ENCODE measurements around the gene PDHX.
"Not testable (repeated sequence)": the region's sequence is repeated elsewhere in the genome, so short reads cannot be mapped to it uniquely, and the experiment has no call there.

PDHX gene

DNA sequence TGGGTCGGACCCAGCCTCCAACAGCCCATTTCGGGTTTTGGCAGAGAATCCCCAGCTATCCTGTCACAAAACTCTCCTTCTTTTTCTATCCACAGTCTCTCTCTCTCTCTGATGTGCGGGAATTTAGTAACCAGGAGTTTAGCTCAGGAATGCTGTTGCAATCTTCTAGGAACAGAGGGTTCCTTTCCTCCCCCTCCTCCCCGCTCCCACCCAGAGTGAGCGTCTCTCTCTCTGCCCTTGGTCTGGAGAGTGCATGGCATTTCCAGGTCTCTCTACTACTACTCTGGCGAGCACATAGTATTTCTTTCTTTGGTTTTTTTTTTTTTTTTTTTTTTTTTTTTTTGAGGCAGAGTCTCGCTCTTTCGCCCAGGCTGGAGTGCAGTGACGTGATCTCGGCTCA lies 17.9 kb upstream of the PDHX start:
- peaks cover 17 to 20% of the 10 kb centered on the region in 2 donors for H3K9me3 Mint-ChIP-seq
- peaks cover 39 to 58% of the 10 kb centered on the region in 2 donors for H3K36me3 Mint-ChIP-seq
- no peaks in the 10 kb centered on the region for H3K27me3 Mint-ChIP-seq
- ATAC-seq (replicated peaks) = no peak
- no peak for DNase-seq
- no peak overlapping the region for H3K4me3 Mint-ChIP-seq
- H3K27ac Mint-ChIP-seq = no peak overlapping the region
- no peaks in the 10 kb centered on the region for H3K4me1 Mint-ChIP-seq

DNA sequence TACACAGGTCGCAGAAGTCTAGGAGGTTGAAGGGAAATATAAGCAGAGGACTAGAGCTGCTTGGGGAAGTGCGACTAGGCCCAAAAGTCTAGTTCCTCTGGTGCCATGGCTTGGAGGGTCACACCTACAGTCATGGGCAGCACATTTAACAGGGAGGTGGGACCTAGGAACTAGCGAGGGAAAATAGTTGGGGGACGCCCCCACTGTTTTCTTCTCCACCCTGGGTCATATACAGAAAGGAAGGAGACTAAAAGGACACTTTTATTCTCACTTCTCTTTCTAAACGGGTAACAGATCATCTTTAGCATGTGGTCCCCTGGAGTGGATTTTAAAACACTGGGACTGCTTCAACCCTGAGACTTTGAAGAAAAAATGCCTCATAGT lies 16.8 kb upstream of the PDHX start:
- peak; percentile 8 for DNase-seq
- peaks cover 45 to 66% of the 10 kb centered on the region in 2 donors for H3K36me3 Mint-ChIP-seq
- ATAC-seq (replicated peaks) = no peak
- peaks cover 17 to 20% of the 10 kb centered on the region in 2 donors for H3K9me3 Mint-ChIP-seq
- peaks cover 0 to 3% of the 10 kb centered on the region in 2 donors for H3K4me1 Mint-ChIP-seq
- no peak overlapping the region for H3K4me3 Mint-ChIP-seq
- peak overlapping the region; percentile 77 for H3K27ac Mint-ChIP-seq
- H3K27me3 Mint-ChIP-seq = no peaks in the 10 kb centered on the region

DNA sequence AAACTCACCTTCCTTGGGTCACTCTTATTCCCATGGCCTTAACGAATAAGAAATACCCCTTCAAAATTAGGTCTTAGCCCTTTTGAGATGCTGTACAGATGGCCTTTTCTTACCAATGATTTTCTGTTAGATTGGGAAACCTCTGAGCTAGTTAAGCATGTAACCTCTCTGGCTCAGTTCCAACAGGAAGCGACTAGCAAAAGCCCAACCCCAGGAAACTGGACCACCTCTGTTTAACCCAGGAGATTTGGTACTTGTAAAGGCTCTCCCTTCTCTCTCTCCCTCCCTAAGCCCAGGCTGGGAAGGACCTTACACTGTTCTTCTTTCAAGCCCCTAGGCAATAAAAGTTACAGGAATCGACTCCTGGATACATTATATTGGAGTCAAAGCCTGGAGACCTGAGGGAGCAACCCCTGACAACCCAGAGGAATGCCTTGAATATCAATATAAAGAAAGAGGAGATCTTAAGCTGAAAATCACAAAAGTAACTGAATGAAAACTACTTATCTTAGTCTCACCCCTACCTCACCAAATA lies 11.9 kb upstream of the PDHX start:
- Mint-ChIP-seq H3K4me3 (no peak overlapping the region), H3K36me3 (peaks cover 36 to 53% of the 10 kb centered on the region in 2 donors), H3K27ac (no peak overlapping the region), H3K9me3 (peaks cover 8 to 11% of the 10 kb centered on the region in 2 donors), H3K27me3 (no peaks in the 10 kb centered on the region), H3K4me1 (peaks cover 0 to 6% of the 10 kb centered on the region in 2 donors)
- DNase-seq (no peak), ATAC-seq (replicated peaks) (no peak)

DNA sequence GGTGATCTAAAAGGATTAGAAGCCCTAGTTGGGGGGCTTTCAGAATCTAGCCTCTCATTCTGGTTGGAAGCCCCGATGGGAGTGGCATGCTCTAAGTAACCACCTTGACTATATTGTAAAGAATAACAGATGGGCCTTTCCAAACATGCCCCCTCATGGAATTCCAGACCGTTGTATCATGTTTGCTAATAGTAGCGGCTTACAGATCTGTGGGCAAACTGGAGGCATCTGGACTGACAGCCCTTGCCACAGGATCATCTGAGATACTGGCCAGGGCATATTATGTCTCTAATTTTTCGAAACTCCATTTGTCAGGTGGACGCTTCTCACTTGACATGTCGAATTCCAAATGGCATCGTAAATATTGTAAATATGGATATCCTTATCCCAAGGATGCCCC lies 10.8 kb upstream of the PDHX start:
- Mint-ChIP-seq H3K36me3 (peaks cover 29 to 44% of the 10 kb centered on the region in 2 donors), H3K27ac (no peak overlapping the region), H3K4me3 (no peak overlapping the region), H3K4me1 (peaks cover 0 to 6% of the 10 kb centered on the region in 2 donors), H3K9me3 (peaks cover 3 to 6% of the 10 kb centered on the region in 2 donors), H3K27me3 (no peaks in the 10 kb centered on the region)
- ATAC-seq (replicated peaks) = no peak
- no peak for DNase-seq

DNA sequence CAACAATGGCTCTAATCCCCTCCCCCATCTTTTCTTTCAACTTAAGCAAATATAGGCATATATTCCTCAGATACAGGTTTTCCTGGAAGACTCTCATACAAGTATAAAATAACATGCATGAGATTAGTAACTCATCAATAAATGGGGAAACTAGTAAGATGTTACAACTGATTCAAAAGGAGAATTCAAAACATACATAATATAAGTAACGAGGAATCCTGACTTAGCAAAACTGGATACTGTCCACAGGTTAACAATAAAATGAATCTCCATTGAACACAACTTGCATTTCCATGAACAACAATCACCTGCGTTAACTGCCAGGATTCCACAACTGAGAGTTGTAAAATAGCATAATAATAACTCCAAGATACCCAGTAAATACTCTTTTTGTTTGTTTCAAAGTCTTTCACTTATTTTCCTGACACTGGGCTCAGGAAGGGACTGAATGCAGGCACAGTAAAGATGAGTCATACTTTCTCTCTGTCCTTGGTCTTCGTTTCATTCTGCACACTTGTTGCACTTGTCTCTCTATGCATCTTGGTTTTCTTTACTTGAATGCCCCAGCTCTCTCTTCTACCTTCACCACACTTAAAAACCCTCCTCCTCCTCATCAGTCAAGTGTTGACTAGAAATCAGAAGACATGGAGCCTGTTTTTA lies 8.4 kb upstream of the PDHX start:
- ATAC-seq (replicated peaks) (no peak), DNase-seq (no peak)
- Mint-ChIP-seq H3K27me3 (no peaks in the 10 kb centered on the region), H3K4me1 (peaks cover 0 to 8% of the 10 kb centered on the region in 2 donors), H3K9me3 (peaks cover 0 to 3% of the 10 kb centered on the region in 2 donors), H3K27ac (no peak overlapping the region), H3K36me3 (peaks cover 25 to 29% of the 10 kb centered on the region in 2 donors), H3K4me3 (no peak overlapping the region)

DNA sequence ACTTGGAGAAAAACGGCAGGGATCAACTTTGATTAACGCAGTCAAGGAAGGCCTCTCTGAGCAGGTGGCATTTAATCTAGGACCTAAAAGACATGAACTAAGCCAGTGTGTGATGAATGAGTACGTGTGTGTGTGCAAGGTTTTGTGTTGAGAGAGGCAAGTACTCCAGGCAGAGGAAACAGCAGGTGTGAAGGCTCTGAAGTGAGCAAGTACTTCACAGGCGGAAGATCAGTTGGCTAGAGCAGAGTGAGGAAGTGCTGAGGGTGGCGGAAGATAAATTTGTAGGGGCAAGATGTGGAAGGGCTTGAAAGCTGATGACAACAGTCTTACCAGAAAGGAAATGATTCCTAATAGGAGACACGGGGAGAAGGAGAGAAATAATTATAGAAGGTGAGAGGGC lies 7.0 kb upstream of the PDHX start:
- ATAC-seq (replicated peaks) = no peak
- H3K4me1 Mint-ChIP-seq = peaks cover 7 to 12% of the 10 kb centered on the region in 2 donors
- no peak overlapping the region for H3K27ac Mint-ChIP-seq
- peaks cover 26 to 30% of the 10 kb centered on the region in 2 donors for H3K36me3 Mint-ChIP-seq
- DNase-seq = no peak
- no peaks in the 10 kb centered on the region for H3K27me3 Mint-ChIP-seq
- H3K9me3 Mint-ChIP-seq = peaks cover 0 to 6% of the 10 kb centered on the region in 2 donors
- H3K4me3 Mint-ChIP-seq = no peak overlapping the region

DNA sequence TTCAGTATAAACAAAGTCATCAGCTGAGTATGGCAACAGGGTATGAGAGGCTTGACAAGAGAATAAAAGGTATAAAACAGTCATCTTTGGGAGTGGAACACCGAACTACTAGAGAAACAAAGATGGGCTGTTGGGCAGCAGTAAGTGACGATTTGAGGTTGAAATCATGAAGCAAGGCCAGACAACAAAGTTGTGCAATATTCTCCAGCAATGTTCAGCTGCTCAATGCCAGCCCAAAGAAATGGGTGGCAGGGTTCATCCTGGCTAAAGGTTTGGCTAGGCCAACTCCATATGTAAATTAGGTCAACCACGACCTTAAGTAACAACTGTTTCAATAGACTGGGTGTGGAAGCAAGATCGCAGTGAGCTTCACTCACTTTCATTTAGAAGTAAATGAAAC lies 6.5 kb upstream of the PDHX start:
- H3K27me3 Mint-ChIP-seq = no peaks in the 10 kb centered on the region
- DNase-seq (no peak), ATAC-seq (replicated peaks) (peak in 1 of 2 donors; percentile 36)
- no peak overlapping the region for H3K4me3 Mint-ChIP-seq
- no peak overlapping the region for H3K27ac Mint-ChIP-seq
- peaks cover 7 to 11% of the 10 kb centered on the region in 2 donors for H3K4me1 Mint-ChIP-seq
- peaks cover 0 to 6% of the 10 kb centered on the region in 2 donors for H3K9me3 Mint-ChIP-seq
- peaks cover 24 to 25% of the 10 kb centered on the region in 2 donors for H3K36me3 Mint-ChIP-seq

DNA sequence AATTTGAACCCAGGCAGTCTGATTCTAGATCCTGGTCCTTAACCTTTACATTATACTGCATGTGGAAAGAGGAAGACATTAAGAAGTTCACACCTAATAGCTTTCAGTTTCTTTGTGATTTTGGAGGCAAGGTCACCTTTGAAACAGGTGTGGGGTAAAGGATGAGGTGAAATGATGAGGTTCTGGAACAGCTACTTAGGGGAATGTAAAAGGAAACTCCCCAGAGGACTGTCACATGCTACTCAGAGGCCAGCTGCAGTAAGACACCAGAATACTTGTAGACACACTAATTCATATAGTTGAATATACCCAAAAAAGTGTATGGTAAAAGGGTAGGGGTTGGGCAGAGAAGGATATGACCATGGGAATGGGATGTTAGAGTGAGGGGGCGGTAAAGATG lies 5.6 kb upstream of the PDHX start:
- Mint-ChIP-seq H3K4me1 (peaks cover 14 to 20% of the 10 kb centered on the region in 2 donors), H3K36me3 (peaks cover 21 to 24% of the 10 kb centered on the region in 2 donors), H3K9me3 (peaks cover 0 to 6% of the 10 kb centered on the region in 2 donors), H3K4me3 (no peak overlapping the region), H3K27me3 (no peaks in the 10 kb centered on the region), H3K27ac (no peak overlapping the region)
- DNase-seq = no peak
- ATAC-seq (replicated peaks) = peak; percentile 52 to 62

DNA sequence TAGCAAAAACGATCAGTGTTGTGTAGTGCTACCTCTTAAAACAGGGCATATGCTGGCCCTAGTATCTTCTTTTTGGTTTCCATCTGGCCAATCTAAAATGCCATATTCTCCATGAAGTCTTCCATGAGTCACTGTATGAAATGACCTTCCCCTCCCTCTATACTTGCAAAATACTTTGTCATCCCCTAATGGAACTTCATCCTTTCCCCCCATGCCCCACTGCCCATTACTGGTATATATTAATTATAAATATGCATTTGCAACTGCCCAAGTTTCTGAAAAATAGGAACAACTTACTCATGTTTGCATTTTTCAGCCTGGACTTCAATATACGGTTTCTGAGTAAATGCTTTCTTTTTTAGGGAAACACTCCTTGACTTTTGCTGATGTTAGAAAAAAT lies 4.7 kb upstream of the PDHX start:
- H3K27me3 Mint-ChIP-seq = no peaks in the 10 kb centered on the region
- no peak overlapping the region for H3K4me3 Mint-ChIP-seq
- no peak for DNase-seq
- peaks cover 0 to 6% of the 10 kb centered on the region in 2 donors for H3K9me3 Mint-ChIP-seq
- peaks cover 14 to 24% of the 10 kb centered on the region in 2 donors for H3K4me1 Mint-ChIP-seq
- H3K27ac Mint-ChIP-seq = no peak overlapping the region
- no peak for ATAC-seq (replicated peaks)
- H3K36me3 Mint-ChIP-seq = peaks cover 18 to 22% of the 10 kb centered on the region in 2 donors

DNA sequence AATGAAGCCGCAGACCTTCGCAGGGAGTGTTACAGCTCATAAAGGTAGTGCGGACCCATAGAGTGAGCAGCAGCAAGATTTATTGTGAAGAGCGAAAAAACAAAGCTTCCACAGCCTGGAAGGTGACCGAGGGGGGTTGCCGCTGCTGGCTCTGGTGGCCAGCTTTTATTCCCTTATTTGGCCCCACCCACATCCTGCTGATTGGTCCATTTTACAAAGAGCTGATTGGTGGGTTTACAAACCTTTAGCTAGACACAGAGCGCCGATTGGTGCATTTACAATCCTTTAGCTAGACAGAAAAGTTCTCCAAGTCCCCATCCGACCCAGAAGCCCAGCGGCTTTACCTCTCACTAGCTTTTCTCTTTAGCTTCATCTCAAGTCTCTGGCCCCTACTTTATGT lies 2.9 kb upstream of the PDHX start:
- Mint-ChIP-seq H3K36me3 (peaks cover 19% of the 10 kb centered on the region in 2 donors), H3K4me1 (peaks cover 19 to 43% of the 10 kb centered on the region in 2 donors)
- not testable (repeated sequence) for H3K27me3 Mint-ChIP-seq; H3K4me3 Mint-ChIP-seq; H3K9me3 Mint-ChIP-seq; H3K27ac Mint-ChIP-seq; DNase-seq; ATAC-seq (replicated peaks)

DNA sequence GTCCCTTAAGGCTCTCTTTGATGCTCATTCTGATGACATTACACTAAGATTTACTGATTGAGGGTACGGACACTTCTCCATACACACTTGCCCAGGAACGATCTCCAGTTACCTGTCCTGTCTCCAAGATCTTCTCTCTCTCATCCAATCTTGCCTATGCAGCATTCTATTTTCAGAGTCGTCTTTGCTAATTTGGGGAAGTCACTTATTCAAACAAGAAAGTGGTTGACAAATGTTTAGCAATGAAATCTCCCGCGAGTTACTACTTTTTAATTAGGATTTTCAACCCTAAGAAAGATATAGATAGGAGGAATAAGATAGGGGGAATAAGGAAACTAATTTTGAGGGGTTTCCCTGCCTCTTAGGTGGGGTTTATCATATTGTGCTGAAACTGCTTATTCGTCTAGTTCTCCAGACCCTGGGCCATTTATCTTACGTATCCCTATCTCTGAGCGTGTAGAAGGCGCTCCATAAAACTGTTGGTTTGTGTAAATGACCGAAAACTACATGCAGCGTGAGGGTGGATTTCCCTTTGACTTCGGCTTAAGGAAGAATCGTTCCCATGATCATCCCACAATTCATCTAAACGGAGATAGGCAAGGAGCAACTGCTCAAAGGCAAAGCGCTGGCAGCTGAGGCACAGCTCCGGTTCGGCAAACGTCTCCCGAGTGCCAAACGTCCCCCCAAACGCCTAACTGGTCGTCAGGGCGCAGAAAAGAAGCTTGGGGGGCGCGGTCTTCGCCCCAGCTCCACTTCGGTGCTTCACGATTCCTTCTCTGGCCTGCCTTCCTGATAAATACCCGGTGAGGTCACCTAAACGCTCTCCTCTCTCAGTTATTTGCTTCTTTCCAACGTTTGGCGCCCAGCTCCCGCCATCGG lies 1.0 kb upstream of the PDHX start:
- DNase-seq = no peak
- peak; percentile 5 to 8 for ATAC-seq (replicated peaks)
- H3K27me3 Mint-ChIP-seq = no peaks in the 10 kb centered on the region
- peak overlapping the region; percentile 99 to 100 for H3K4me3 Mint-ChIP-seq
- H3K9me3 Mint-ChIP-seq = peaks cover 0 to 4% of the 10 kb centered on the region in 2 donors
- H3K4me1 Mint-ChIP-seq = peaks cover 21 to 46% of the 10 kb centered on the region in 2 donors
- H3K36me3 Mint-ChIP-seq = peaks cover 19% of the 10 kb centered on the region in 2 donors
- peak overlapping the region; percentile 100 for H3K27ac Mint-ChIP-seq

DNA sequence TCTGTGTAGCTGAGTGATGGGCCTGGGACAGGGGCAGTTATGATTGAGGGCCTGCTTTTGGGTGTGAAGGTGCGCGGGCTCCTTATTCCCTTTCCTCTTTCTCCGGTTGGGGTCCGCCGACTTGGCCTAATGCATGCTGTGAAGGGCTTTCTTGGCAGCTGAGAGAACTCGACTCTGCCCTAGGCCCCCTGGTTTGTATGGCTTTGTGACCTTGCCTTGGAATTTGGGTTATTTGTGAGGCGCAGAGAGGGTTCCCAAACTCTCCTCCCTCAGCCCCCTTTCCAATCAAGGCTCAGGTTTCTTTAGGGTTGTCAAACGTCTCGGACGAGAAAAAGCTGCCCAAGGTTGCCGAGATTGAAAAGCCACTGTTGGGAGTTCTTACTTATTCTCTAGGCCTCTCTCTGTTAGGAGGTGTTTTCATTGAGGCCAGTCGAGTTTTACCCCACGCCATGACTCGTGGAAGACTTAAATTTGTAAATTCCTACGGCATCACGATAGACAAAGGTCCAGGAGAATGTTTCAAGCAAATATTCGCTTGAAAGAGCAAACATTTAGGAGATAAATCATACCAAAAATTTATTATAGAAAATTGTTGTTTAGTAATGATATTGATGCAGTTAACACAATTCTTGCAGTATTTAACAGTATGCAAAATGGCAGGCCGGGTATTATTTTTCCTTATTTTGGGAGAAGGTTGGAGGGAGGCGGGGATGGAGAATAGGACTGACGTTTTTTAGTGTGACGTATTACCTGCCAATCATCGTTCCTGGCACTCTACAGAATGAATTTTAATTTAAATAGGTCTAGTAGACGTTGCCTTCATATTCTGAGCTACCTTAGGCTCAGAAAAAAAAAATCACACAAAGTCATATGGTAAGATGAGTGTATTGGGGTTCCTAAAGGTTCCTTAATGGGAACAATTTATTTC lies 689 bp downstream of the PDHX start:
- H3K9me3 Mint-ChIP-seq = peaks cover 0 to 4% of the 10 kb centered on the region in 2 donors
- H3K4me3 Mint-ChIP-seq = peak overlapping the region; percentile 99 to 100
- ATAC-seq (replicated peaks) (peak in 1 of 2 donors; percentile 38), DNase-seq (no peak)
- peak overlapping the region; percentile 100 for H3K27ac Mint-ChIP-seq
- peaks cover 24 to 49% of the 10 kb centered on the region in 2 donors for H3K4me1 Mint-ChIP-seq
- peaks cover 19 to 23% of the 10 kb centered on the region in 2 donors for H3K36me3 Mint-ChIP-seq
- H3K27me3 Mint-ChIP-seq = no peaks in the 10 kb centered on the region

DNA sequence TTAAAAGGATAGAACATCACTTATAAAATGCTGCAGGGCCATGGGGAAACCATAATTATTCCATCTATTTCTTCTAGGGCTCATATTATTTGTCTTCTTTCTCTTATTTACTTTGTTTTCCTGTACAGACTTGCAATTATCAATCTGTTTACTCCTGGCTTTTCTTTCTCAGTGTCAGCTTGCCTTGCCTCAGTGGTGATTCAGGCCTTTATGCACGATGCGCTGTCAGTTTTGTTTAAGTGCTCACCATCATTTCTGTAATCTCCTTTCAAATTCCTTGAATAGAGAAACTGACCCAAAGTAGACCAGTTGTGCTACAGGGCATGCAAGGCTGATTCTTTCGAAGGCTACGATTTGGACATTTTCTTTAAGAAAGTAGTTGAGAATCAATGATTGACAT lies 4.7 kb downstream of the PDHX start:
- H3K4me3 Mint-ChIP-seq = no peak overlapping the region
- H3K4me1 Mint-ChIP-seq = peaks cover 16 to 38% of the 10 kb centered on the region in 2 donors
- H3K27ac Mint-ChIP-seq = no peak overlapping the region
- DNase-seq (no peak), ATAC-seq (replicated peaks) (no peak)
- H3K9me3 Mint-ChIP-seq = no peaks in the 10 kb centered on the region
- no peaks in the 10 kb centered on the region for H3K27me3 Mint-ChIP-seq
- H3K36me3 Mint-ChIP-seq = peaks cover 4 to 7% of the 10 kb centered on the region in 2 donors
